ENCODE results near the gene SRSF4. TPM values are rescaled to one million over a fixed set of nuclear protein-coding genes. Genes with fewer than 3 reads are reported as not detected.

SRSF4 gene
- polyA plus RNA-seq, 1 donor from 2014 or later = 59.7 TPM

DNA sequence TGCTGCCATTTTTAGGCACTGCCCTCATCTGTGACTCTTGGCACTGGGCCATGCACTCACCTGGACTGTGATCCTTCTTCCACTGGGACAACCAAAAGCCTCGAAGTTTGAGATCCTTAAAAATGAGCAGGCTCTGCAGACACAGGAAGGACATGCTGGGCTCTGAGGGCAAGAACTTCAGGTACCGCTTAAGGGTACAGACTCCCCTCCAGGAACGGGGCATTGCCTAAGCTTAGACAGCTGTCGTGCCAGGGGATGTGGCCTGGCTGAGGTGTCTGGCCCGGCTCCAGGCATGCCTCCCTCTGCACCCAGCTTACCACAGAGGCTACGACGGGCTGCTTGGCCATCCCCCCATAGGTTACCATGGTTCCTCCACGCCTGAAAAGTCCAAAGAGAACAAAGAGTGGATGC is 14.2 kb upstream of the SRSF4 start:
- Histone ChIP-seq H3K4me3 (ENCODE audit: low read length) (no peak overlapping the region), H4K20me1 (ENCODE audit: insufficient read depth) (no peaks in the 10 kb centered on the region), H3K27me3 (ENCODE audit: insufficient read depth, low read depth, low read length) (no peaks in the 10 kb centered on the region), H3K79me2 (replicated peaks; ENCODE audit: insufficient read depth, low read length) (no peaks in the 10 kb centered on the region), H3K9me3 (ENCODE audit: low read length) (no peaks in the 10 kb centered on the region), H2AFZ (ENCODE audit: low read depth, low read length) (no peak overlapping the region), H3K9ac (ENCODE audit: low read length) (no peak overlapping the region), H3K36me3 (ENCODE audit: insufficient read depth, low read length) (no peaks in the 10 kb centered on the region), H3F3A (ENCODE audit: insufficient read depth, low read length, poor library complexity, severe bottlenecking) (no peaks in the 10 kb centered on the region), H3K27ac (ENCODE audit: low read length) (no peak overlapping the region), H3K9me2 (ENCODE audit: insufficient read depth, low read length) (no peaks in the 10 kb centered on the region), H3K4me2 (ENCODE audit: low read length) (no peak overlapping the region)
- TF ChIP-seq TAF1 (IDR thresholded peaks at IDR 0.05; ENCODE audit: low read depth) (no peak), MXI1 (conservative IDR thresholded peaks at IDR 0.05; ENCODE audit: poor library complexity, severe bottlenecking) (no peak)
- TF ChIP-seq, protein P1, sequence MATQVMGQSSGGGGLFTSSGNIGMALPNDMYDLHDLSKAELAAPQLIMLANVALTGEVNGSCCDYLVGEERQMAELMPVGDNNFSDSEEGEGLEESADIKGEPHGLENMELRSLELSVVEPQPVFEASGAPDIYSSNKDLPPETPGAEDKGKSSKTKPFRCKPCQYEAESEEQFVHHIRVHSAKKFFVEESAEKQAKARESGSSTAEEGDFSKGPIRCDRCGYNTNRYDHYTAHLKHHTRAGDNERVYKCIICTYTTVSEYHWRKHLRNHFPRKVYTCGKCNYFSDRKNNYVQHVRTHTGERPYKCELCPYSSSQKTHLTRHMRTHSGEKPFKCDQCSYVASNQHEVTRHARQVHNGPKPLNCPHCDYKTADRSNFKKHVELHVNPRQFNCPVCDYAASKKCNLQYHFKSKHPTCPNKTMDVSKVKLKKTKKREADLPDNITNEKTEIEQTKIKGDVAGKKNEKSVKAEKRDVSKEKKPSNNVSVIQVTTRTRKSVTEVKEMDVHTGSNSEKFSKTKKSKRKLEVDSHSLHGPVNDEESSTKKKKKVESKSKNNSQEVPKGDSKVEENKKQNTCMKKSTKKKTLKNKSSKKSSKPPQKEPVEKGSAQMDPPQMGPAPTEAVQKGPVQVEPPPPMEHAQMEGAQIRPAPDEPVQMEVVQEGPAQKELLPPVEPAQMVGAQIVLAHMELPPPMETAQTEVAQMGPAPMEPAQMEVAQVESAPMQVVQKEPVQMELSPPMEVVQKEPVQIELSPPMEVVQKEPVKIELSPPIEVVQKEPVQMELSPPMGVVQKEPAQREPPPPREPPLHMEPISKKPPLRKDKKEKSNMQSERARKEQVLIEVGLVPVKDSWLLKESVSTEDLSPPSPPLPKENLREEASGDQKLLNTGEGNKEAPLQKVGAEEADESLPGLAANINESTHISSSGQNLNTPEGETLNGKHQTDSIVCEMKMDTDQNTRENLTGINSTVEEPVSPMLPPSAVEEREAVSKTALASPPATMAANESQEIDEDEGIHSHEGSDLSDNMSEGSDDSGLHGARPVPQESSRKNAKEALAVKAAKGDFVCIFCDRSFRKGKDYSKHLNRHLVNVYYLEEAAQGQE (IDR thresholded peaks at IDR 0.05; ENCODE audit: borderline replicate concordance) = no peak

DNA sequence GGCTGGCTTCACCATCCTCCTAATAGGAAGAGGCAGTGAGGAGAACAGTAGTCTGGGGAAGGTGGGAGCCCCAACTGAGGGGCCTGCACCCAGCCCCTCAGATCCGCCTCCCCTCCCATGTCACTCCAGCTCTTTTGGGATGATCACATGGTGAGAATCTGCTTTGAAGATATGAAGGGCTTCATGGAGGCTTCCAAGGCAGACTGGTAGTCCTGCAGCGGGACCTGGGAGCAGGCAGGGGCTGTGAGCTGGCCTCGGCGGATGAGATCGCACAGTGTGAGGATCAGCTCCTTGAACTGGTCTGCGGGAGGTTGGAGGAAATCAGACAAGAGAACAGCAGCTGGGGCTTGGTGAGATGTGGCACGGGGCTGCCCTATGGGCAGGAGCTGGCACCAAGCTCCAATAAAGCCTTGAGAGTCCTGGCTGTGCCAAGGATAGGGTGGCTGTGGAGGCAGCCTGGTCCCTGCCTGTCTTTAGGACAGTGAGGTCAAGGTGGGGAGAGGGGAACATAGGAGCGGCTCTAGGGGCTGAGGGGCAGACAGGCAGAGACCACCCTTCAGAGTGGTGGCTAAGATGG is 12.3 kb upstream of the SRSF4 start:
- Histone ChIP-seq H3K27me3 (ENCODE audit: insufficient read depth, low read depth, low read length) (no peaks in the 10 kb centered on the region), H3K36me3 (ENCODE audit: insufficient read depth, low read length) (no peaks in the 10 kb centered on the region), H3K9me2 (ENCODE audit: insufficient read depth, low read length) (no peaks in the 10 kb centered on the region), H4K20me1 (ENCODE audit: insufficient read depth) (no peaks in the 10 kb centered on the region), H3K9ac (ENCODE audit: low read length) (no peak overlapping the region), H3K9me3 (ENCODE audit: low read length) (no peaks in the 10 kb centered on the region), H3K4me3 (ENCODE audit: low read length) (no peak overlapping the region), H3K4me2 (ENCODE audit: low read length) (no peak overlapping the region), H3K27ac (ENCODE audit: low read length) (no peak overlapping the region), H3F3A (ENCODE audit: insufficient read depth, low read length, poor library complexity, severe bottlenecking) (no peaks in the 10 kb centered on the region), H2AFZ (ENCODE audit: low read depth, low read length) (no peak overlapping the region), H3K79me2 (replicated peaks; ENCODE audit: insufficient read depth, low read length) (no peaks in the 10 kb centered on the region)
- no peak for TF ChIP-seq MXI1 (conservative IDR thresholded peaks at IDR 0.05; ENCODE audit: poor library complexity, severe bottlenecking)
- no peak for TF ChIP-seq TAF1 (IDR thresholded peaks at IDR 0.05; ENCODE audit: low read depth)
- no peak for TF ChIP-seq RAD21 (conservative IDR thresholded peaks at IDR 0.05)
- TF ChIP-seq SMC3 (conservative IDR thresholded peaks at IDR 0.05; ENCODE audit: poor library complexity) = no peak
- TF ChIP-seq EP300 (conservative IDR thresholded peaks at IDR 0.05; ENCODE audit: poor library complexity, severe bottlenecking) = no peak
- TF ChIP-seq POLR2AphosphoS5 (IDR thresholded peaks at IDR 0.05) = no peak
- TF ChIP-seq, protein P2, sequence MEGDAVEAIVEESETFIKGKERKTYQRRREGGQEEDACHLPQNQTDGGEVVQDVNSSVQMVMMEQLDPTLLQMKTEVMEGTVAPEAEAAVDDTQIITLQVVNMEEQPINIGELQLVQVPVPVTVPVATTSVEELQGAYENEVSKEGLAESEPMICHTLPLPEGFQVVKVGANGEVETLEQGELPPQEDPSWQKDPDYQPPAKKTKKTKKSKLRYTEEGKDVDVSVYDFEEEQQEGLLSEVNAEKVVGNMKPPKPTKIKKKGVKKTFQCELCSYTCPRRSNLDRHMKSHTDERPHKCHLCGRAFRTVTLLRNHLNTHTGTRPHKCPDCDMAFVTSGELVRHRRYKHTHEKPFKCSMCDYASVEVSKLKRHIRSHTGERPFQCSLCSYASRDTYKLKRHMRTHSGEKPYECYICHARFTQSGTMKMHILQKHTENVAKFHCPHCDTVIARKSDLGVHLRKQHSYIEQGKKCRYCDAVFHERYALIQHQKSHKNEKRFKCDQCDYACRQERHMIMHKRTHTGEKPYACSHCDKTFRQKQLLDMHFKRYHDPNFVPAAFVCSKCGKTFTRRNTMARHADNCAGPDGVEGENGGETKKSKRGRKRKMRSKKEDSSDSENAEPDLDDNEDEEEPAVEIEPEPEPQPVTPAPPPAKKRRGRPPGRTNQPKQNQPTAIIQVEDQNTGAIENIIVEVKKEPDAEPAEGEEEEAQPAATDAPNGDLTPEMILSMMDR (IDR thresholded peaks at IDR 0.05; ENCODE audit: poor library complexity, severe bottlenecking) = no peak

DNA sequence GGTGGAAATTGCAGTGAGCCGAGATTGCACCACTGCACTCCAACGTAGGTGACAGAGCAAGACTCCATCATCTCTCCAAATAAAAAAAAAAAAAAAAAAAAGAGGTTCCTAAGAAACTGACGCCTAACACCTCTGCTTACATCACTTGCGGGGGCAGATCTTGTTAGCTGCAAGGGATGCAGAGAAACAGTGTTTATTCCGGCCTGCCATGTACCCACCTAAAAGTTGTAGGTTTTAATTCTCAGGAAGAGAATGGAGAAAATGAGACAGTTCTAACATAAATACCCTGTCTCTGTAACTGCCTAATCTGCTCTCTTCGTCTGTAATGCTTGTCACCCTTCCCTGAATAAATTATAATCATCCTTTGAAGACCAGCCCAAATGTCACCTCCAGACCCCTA is 9.0 kb upstream of the SRSF4 start:
- Histone ChIP-seq H4K20me1 (ENCODE audit: insufficient read depth) (no peaks in the 10 kb centered on the region), H3K9ac (ENCODE audit: low read length) (no peak overlapping the region), H3K4me3 (ENCODE audit: low read length) (no peak overlapping the region), H3K27ac (ENCODE audit: low read length) (no peak overlapping the region), H3K27me3 (ENCODE audit: insufficient read depth, low read depth, low read length) (no peaks in the 10 kb centered on the region), H3K9me2 (ENCODE audit: insufficient read depth, low read length) (no peaks in the 10 kb centered on the region), H3K9me3 (ENCODE audit: low read length) (no peaks in the 10 kb centered on the region), H3K36me3 (ENCODE audit: insufficient read depth, low read length) (no peaks in the 10 kb centered on the region), H3K4me2 (ENCODE audit: low read length) (no peak overlapping the region), H3F3A (ENCODE audit: insufficient read depth, low read length, poor library complexity, severe bottlenecking) (no peaks in the 10 kb centered on the region), H2AFZ (ENCODE audit: low read depth, low read length) (no peak overlapping the region), H3K79me2 (replicated peaks; ENCODE audit: insufficient read depth, low read length) (no peaks in the 10 kb centered on the region)
- TF ChIP-seq EP300 (conservative IDR thresholded peaks at IDR 0.05; ENCODE audit: poor library complexity, severe bottlenecking) (no peak), TAF1 (IDR thresholded peaks at IDR 0.05; ENCODE audit: low read depth) (no peak)
